Activated T-cell treated with anti-CD3 and anti-CD28 coated beads, Interleukin-2, amount 50 U/mL, for 72 hours (primary cell): ENCODE data around the gene KDM5A. TPM values are rescaled to one million over a fixed set of nuclear protein-coding genes. Genes with fewer than 3 reads are reported as not detected.
"Not testable (repeated sequence)": the region's sequence is repeated elsewhere in the genome, so short reads cannot be mapped to it uniquely, and the experiment has no call there.

Source experiments
- ATAC-seq, 2 donors: fragments of 150-1000 bp; cut with Tn5 transposase; replicated peaks in 1 of 2; 2 replicates each; pipeline ENCODE4 v1.10.0; 2021; ENCODE audit warnings: moderate library complexity in 2 of 2, mild to moderate bottlenecking in 1 of 2
- DNase-seq, 2 donors: peaks; one replicate each; pipeline ENCODE4 v3.0.0; 2021 to 2022; ENCODE audit warnings: mixed read lengths in 1 of 2
- H3K27ac Mint-ChIP-seq: one replicate; pipeline ENCODE4 v1.8.0; 2022; ENCODE audit warnings: mild to moderate bottlenecking, moderate library complexity, mixed read lengths
- H3K27me3 Mint-ChIP-seq: one replicate; pipeline ENCODE4 v1.8.0; 2022; ENCODE audit warnings: low read depth, mixed read lengths
- H3K36me3 Mint-ChIP-seq, 2 donors: one replicate each; pipeline ENCODE4 v1.8.0; 2022; ENCODE audit warnings: mixed read lengths in 2 of 2, mild to moderate bottlenecking in 1 of 2; ENCODE audit not compliant: insufficient read depth in 2 of 2
- H3K4me1 Mint-ChIP-seq: one replicate; pipeline ENCODE4 v1.8.0; 2022; ENCODE audit warnings: low read depth, mixed read lengths
- H3K4me3 Mint-ChIP-seq, 2 donors: one replicate each; pipeline ENCODE4 v1.8.0; 2022; ENCODE audit warnings: mild to moderate bottlenecking in 2 of 2, mixed read lengths in 2 of 2, moderate library complexity in 2 of 2
- H3K9me3 Mint-ChIP-seq, 2 donors: one replicate each; pipeline ENCODE4 v1.8.0; 2022; ENCODE audit warnings: mixed read lengths in 2 of 2
- total RNA-seq, 2 donors: library from RNA; stranded (reverse); gene quantifications; one replicate each; pipeline ENCODE4 v1.2.3, GENCODE V29; 2022

Gene KDM5A
- total RNA-seq, 2 donors from 2014 or later, result 75.0 to 103 TPM

- no peaks in the 10 kb centered on the region for H3K4me1 Mint-ChIP-seq
- H3K36me3 Mint-ChIP-seq, result peaks cover 20 to 60% of the 10 kb centered on the region in 2 donors
- no peak for DNase-seq
- no peak for ATAC-seq
- H3K4me3 Mint-ChIP-seq, result no peak overlapping the region
- H3K9me3 Mint-ChIP-seq, result peaks cover 1 to 3% of the 10 kb centered on the region in 2 donors
- peak overlapping the region; percentile 90 for H3K27ac Mint-ChIP-seq
- H3K27me3 Mint-ChIP-seq, result no peaks in the 10 kb centered on the region
These were observed 21.1 kb downstream of the KDM5A start for GRCh38 chr12:367972-368371.

- ATAC-seq, result no peak
- Mint-ChIP-seq H3K27me3 (no peaks in the 10 kb centered on the region), H3K4me1 (no peaks in the 10 kb centered on the region), H3K9me3 (no peaks in the 10 kb centered on the region), H3K27ac (peak overlapping the region; percentile 57), H3K36me3 (peaks cover 20 to 61% of the 10 kb centered on the region in 2 donors), H3K4me3 (no peak overlapping the region)
- no peak for DNase-seq
These were observed 22.3 kb downstream of the KDM5A start for GRCh38 chr12:366820-367219.

GRCh38 chr12:359091-359490, 30.0 kb downstream of the KDM5A start:
- Mint-ChIP-seq H3K36me3 (peaks cover 19 to 45% of the 10 kb centered on the region in 2 donors), H3K9me3 (no peaks in the 10 kb centered on the region), H3K27ac (no peak overlapping the region), H3K4me3 (no peak overlapping the region), H3K4me1 (peaks cover 8% of the 10 kb centered on the region), H3K27me3 (no peaks in the 10 kb centered on the region)
- ATAC-seq (no peak), DNase-seq (no peak)

- H3K4me1 Mint-ChIP-seq, result peaks cover 8% of the 10 kb centered on the region
- H3K9me3 Mint-ChIP-seq, result no peaks in the 10 kb centered on the region
- ATAC-seq (no peak), DNase-seq (no peak)
- H3K4me3 Mint-ChIP-seq, result no peak overlapping the region
- peak overlapping the region; percentile 89 for H3K27ac Mint-ChIP-seq
- no peaks in the 10 kb centered on the region for H3K27me3 Mint-ChIP-seq
- H3K36me3 Mint-ChIP-seq, result peaks cover 19 to 39% of the 10 kb centered on the region in 2 donors
These were observed 32.7 kb downstream of the KDM5A start for GRCh38 chr12:356276-356988.

- DNase-seq, H3K4me1 Mint-ChIP-seq, H3K27me3 Mint-ChIP-seq, H3K9me3 Mint-ChIP-seq, H3K4me3 Mint-ChIP-seq, ATAC-seq, H3K27ac Mint-ChIP-seq: not testable (repeated sequence)
- peaks cover 27 to 43% of the 10 kb centered on the region in 2 donors for H3K36me3 Mint-ChIP-seq
These were observed 37.9 kb downstream of the KDM5A start for GRCh38 chr12:351197-351596.

GRCh38 chr12:349625-350024, 39.5 kb downstream of the KDM5A start:
- not testable (repeated sequence) for ATAC-seq, H3K27ac Mint-ChIP-seq, H3K9me3 Mint-ChIP-seq, H3K4me3 Mint-ChIP-seq, H3K27me3 Mint-ChIP-seq, DNase-seq
- H3K4me1 Mint-ChIP-seq, result peaks cover 23% of the 10 kb centered on the region
- H3K36me3 Mint-ChIP-seq, result peaks cover 31 to 47% of the 10 kb centered on the region in 2 donors

- ATAC-seq, H3K27ac Mint-ChIP-seq, H3K9me3 Mint-ChIP-seq, DNase-seq, H3K4me3 Mint-ChIP-seq, H3K27me3 Mint-ChIP-seq: not testable (repeated sequence)
- Mint-ChIP-seq H3K36me3 (peaks cover 20 to 43% of the 10 kb centered on the region in 2 donors), H3K4me1 (peaks cover 24% of the 10 kb centered on the region)
These were observed 46.1 kb downstream of the KDM5A start for GRCh38 chr12:343036-343435.

GRCh38 chr12:337039-337438, 52.1 kb downstream of the KDM5A start:
- DNase-seq (no peak), ATAC-seq (no peak)
- Mint-ChIP-seq H3K4me1 (peaks cover 10% of the 10 kb centered on the region), H3K4me3 (no peak overlapping the region), H3K36me3 (peaks cover 6 to 32% of the 10 kb centered on the region in 2 donors), H3K27me3 (no peaks in the 10 kb centered on the region), H3K27ac (peak overlapping the region; percentile 74), H3K9me3 (no peaks in the 10 kb centered on the region)

- H3K27ac Mint-ChIP-seq, result no peak overlapping the region
- H3K4me1 Mint-ChIP-seq, result peaks cover 10% of the 10 kb centered on the region
- H3K4me3 Mint-ChIP-seq, result no peak overlapping the region
- ATAC-seq (no peak), DNase-seq (no peak)
- H3K27me3 Mint-ChIP-seq, result no peaks in the 10 kb centered on the region
- H3K36me3 Mint-ChIP-seq, result peaks cover 8 to 35% of the 10 kb centered on the region in 2 donors
- H3K9me3 Mint-ChIP-seq, result no peaks in the 10 kb centered on the region
These were observed 55.0 kb downstream of the KDM5A start for GRCh38 chr12:334125-334524.

GRCh38 chr12:332581-333205, 56.4 kb downstream of the KDM5A start:
- no peaks in the 10 kb centered on the region for H3K27me3 Mint-ChIP-seq
- DNase-seq, result no peak
- no peak overlapping the region for H3K4me3 Mint-ChIP-seq
- peaks cover 8 to 33% of the 10 kb centered on the region in 2 donors for H3K36me3 Mint-ChIP-seq
- peak overlapping the region; percentile 20 for H3K27ac Mint-ChIP-seq
- peaks cover 15% of the 10 kb centered on the region for H3K4me1 Mint-ChIP-seq
- peak in 1 of 2 donors; percentile 35 for ATAC-seq
- no peaks in the 10 kb centered on the region for H3K9me3 Mint-ChIP-seq

- H3K36me3 Mint-ChIP-seq, result peaks cover 6 to 38% of the 10 kb centered on the region in 2 donors
- no peak overlapping the region for H3K27ac Mint-ChIP-seq
- ATAC-seq (no peak), DNase-seq (no peak)
- no peak overlapping the region for H3K4me3 Mint-ChIP-seq
- peaks cover 21% of the 10 kb centered on the region for H3K4me1 Mint-ChIP-seq
- H3K9me3 Mint-ChIP-seq, result no peaks in the 10 kb centered on the region
- H3K27me3 Mint-ChIP-seq, result no peaks in the 10 kb centered on the region
These were observed 57.8 kb downstream of the KDM5A start for GRCh38 chr12:331287-331686.

- Mint-ChIP-seq H3K27me3 (no peaks in the 10 kb centered on the region), H3K9me3 (no peaks in the 10 kb centered on the region), H3K27ac (peak overlapping the region; percentile 34), H3K4me3 (peak overlapping the region in 1 of 2 donors; percentile 10), H3K4me1 (peaks cover 17% of the 10 kb centered on the region), H3K36me3 (peaks cover 10 to 33% of the 10 kb centered on the region in 2 donors)
- peak in 1 of 2 donors; percentile 57 for ATAC-seq
- no peak for DNase-seq
These were observed 63.2 kb downstream of the KDM5A start for GRCh38 chr12:325906-326305.

- H3K4me3 Mint-ChIP-seq, result no peak overlapping the region
- H3K9me3 Mint-ChIP-seq, result no peaks in the 10 kb centered on the region
These were observed 65.6 kb downstream of the KDM5A start for GRCh38 chr12:323507-323906.

More at GRCh38 chr12:323507-323906, 65.6 kb downstream of the KDM5A start:
- Mint-ChIP-seq H3K27ac (peak overlapping the region; percentile 62), H3K27me3 (no peaks in the 10 kb centered on the region), H3K4me1 (peaks cover 17% of the 10 kb centered on the region), H3K36me3 (peaks cover 19 to 41% of the 10 kb centered on the region in 2 donors)
- DNase-seq, result no peak
- no peak for ATAC-seq
